DOHH2 (cell line): ENCODE data around the gene NPFF.

Source experiments
- H3F3A ChIP-seq: fragments of 200-600 bp; sonication (generic), shearing (Covaris generic); 2 replicates; pipeline ENCODE4 v1.6.0; 2016; ENCODE audit warnings: antibody characterized with exemption, mild to moderate bottlenecking; ENCODE audit not compliant: control insufficient read depth, insufficient read depth
- H3K27ac ChIP-seq: fragments of 200-600 bp; sonication (generic); 2 replicates; pipeline ENCODE4 v1.5.1; 2014; ENCODE audit warnings: low read depth, mild to moderate bottlenecking, low read length, moderate library complexity
- H3K27me3 ChIP-seq: fragments of 200-600 bp; sonication (generic); 2 replicates; pipeline ENCODE4 v1.6.1; 2014; ENCODE audit warnings: mild to moderate bottlenecking, low read length, mixed read lengths; ENCODE audit not compliant: control insufficient read depth
- H3K36me3 ChIP-seq: fragments of 200-600 bp; sonication (generic); 2 replicates; pipeline ENCODE4 v1.6.1; 2014; ENCODE audit warnings: mild to moderate bottlenecking, low read length, moderate library complexity, mixed read lengths; ENCODE audit not compliant: control insufficient read depth
- H3K4me1 ChIP-seq: fragments of 200-600 bp; sonication (generic); 2 replicates; pipeline ENCODE4 v1.6.1; 2014; ENCODE audit warnings: mild to moderate bottlenecking, low read length, mixed read lengths; ENCODE audit not compliant: control insufficient read depth
- H3K4me2 ChIP-seq: fragments of 200-600 bp; sonication (generic); 2 replicates; pipeline ENCODE4 v1.6.0; 2014; ENCODE audit warnings: mild to moderate bottlenecking, low read length, moderate library complexity
- H3K4me3 ChIP-seq: fragments of 200-600 bp; sonication (generic); 2 replicates; pipeline ENCODE4 v1.5.1; 2014; ENCODE audit warnings: mild to moderate bottlenecking, low read length, mixed read lengths
- H3K79me2 ChIP-seq: fragments of 200-600 bp; sonication (generic); 2 replicates; pipeline ENCODE4 v1.6.1; 2014; ENCODE audit warnings: mild to moderate bottlenecking, low read length, mixed read lengths; ENCODE audit not compliant: control insufficient read depth
- H3K9me2 ChIP-seq: fragments of 200-600 bp; sonication (generic); replicated peaks from 2 replicates; pipeline ENCODE4 v1.6.1; 2014; ENCODE audit warnings: mild to moderate bottlenecking, low read length, mixed read lengths; ENCODE audit not compliant: control insufficient read depth
- H3K9me3 ChIP-seq: fragments of 200-600 bp; sonication (generic); 2 replicates; pipeline ENCODE4 v1.6.1; 2014; ENCODE audit warnings: antibody characterized with exemption, low read length, mixed read lengths; ENCODE audit not compliant: control insufficient read depth, insufficient read depth
- H4K20me1 ChIP-seq: fragments of 200-600 bp; sonication (generic); 2 replicates; pipeline ENCODE4 v1.6.0; 2014; ENCODE audit warnings: low read depth, mild to moderate bottlenecking, antibody characterized with exemption, low read length, moderate library complexity; ENCODE audit not compliant: control insufficient read depth, insufficient read depth
- CTCF ChIP-seq: fragments of 200-600 bp; sonication (generic); IDR thresholded peaks from one replicate; pipeline ENCODE4 v1.5.1; 2014; ENCODE audit warnings: antibody characterized with exemption, mild to moderate bottlenecking, low read depth, low read length; ENCODE audit not compliant: poor library complexity, severe bottlenecking
- EZH2phosphoT487 ChIP-seq: fragments of 200-600 bp; sonication (generic); IDR thresholded peaks from 2 replicates; pipeline ENCODE4 v1.6.1; 2017; ENCODE audit warnings: borderline replicate concordance, mild to moderate bottlenecking, antibody characterized with exemption, low read length, moderate library complexity, mixed read lengths

The NPFF gene

GRCh38 chr12:53497461-53497860, 9.8 kb downstream of the NPFF start:
- no peaks in the 10 kb centered on the region for H3K27me3 ChIP-seq
- peaks cover 70% of the 10 kb centered on the region for H3K4me1 ChIP-seq
- no peak overlapping the region for H3K27ac ChIP-seq
- H3K79me2 ChIP-seq, result peaks cover 27% of the 10 kb centered on the region
- no peaks in the 10 kb centered on the region for H3K9me2 ChIP-seq
- H3F3A ChIP-seq, result peaks cover 9% of the 10 kb centered on the region
- 0 out of 2 replicates have a peak, but pooled peaks cover 3% of the 10 kb centered on the region for H3K36me3 ChIP-seq
- H3K9me3 ChIP-seq, result no peaks in the 10 kb centered on the region
- no peaks in the 10 kb centered on the region for H4K20me1 ChIP-seq
- H3K4me3 ChIP-seq, result no peak overlapping the region
- no peak overlapping the region for H3K4me2 ChIP-seq
- TF ChIP-seq CTCF (no peak), EZH2phosphoT487 (no peak)

GRCh38 chr12:53496752-53497032, 10.6 kb downstream of the NPFF start:
- Histone ChIP-seq H3K4me3 (no peak overlapping the region), H3K27me3 (no peaks in the 10 kb centered on the region), H3F3A (peaks cover 9% of the 10 kb centered on the region), H4K20me1 (no peaks in the 10 kb centered on the region), H3K9me3 (no peaks in the 10 kb centered on the region), H3K4me1 (peaks cover 68% of the 10 kb centered on the region), H3K27ac (no peak overlapping the region), H3K4me2 (no peak overlapping the region), H3K79me2 (peaks cover 19% of the 10 kb centered on the region), H3K9me2 (no peaks in the 10 kb centered on the region), H3K36me3 (0 out of 2 replicates have a peak, but pooled peaks cover 3% of the 10 kb centered on the region)
- TF ChIP-seq EZH2phosphoT487, result no peak

DNA sequence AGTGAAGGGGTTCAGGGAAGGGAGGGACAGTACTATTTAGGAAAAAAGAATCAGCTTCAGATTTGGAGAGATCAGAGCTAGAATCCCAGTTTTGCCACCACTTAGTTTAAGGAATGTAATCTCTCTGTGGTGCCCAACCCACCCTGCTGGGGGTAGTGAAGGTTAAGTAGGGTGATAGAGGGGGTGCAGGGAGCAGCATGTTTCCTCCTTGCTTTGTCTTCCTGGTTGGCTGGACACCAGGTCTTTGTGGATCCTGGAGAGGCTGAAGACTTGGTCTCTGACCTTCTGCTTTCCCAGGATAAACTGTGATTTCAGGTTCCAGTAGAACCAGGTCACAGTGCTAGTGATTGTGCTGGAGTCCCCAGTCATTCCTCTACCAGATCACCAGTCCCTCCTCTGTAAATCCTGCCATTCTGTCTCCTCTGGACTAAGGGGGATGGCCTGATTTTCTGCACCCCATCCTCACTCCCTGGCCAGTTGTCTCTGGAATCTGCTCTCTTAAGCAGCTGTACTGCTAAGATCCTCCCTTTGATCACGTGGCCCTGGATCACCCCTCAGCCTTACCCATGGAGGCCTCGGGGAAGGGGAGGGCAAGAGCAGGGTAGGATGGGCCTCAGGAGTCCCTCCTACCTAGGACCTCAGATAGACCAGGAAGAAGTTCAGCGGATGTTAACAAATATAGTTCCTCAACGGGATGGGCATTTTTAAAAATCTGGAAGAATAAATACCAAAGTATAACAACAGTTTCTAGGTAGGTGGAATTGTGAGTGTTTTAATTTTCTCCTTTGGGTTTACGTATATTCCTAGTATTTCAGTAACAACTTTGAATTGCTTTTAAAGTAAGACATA, 11.2 kb downstream of the NPFF start:
- Histone ChIP-seq H3K27ac (no peak overlapping the region), H4K20me1 (no peaks in the 10 kb centered on the region), H3K4me1 (peaks cover 65% of the 10 kb centered on the region), H3F3A (peaks cover 9% of the 10 kb centered on the region), H3K9me3 (no peaks in the 10 kb centered on the region), H3K27me3 (no peaks in the 10 kb centered on the region), H3K36me3 (0 out of 2 replicates have a peak, but pooled peaks cover 3% of the 10 kb centered on the region), H3K4me3 (no peak overlapping the region), H3K9me2 (no peaks in the 10 kb centered on the region), H3K79me2 (peaks cover 17% of the 10 kb centered on the region), H3K4me2 (no peak overlapping the region)
- no peak for TF ChIP-seq EZH2phosphoT487
- TF ChIP-seq CTCF, result no peak
